CD4-positive, alpha-beta T cell treated with Interleukin-15 for 4 hours (primary cell): ENCODE measurements around the gene PKIG.

Experiments used
- DNase-seq: peaks from one replicate; pipeline ENCODE4 v3.0.0-alpha.2; 2020; ENCODE audit warnings: low spot score

Gene PKIG

DNA sequence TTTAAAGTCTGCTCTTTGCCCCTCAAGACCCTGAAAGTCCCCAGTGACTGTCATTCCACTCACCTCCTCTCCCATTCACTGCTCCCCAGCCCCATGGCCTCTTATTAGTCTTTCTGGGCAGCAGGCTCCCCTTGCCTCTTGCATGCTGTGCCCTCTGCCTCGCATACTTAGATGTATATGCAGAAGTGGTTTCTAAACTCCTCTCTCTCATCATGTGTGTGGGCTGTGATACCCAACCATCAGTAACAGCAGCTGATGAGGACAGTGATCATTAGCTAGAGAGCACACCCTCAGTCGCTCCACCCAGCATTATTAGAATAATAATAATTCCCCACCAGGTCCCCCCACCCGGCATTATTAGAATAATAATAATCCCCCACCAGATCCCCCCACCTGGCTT lies 14.5 kb downstream of the PKIG start:
- DNase-seq, result no peak

GRCh38 chr20:44597516-44597915 lies 15.1 kb downstream of the PKIG start:
- no peak for DNase-seq

- DNase-seq, result no peak
These were observed 15.6 kb downstream of the PKIG start for GRCh38 chr20:44597930-44598329.

- DNase-seq, result no peak
These were observed 16.3 kb downstream of the PKIG start for GRCh38 chr20:44598423-44599305.

GRCh38 chr20:44599715-44600114 lies 17.3 kb downstream of the PKIG start:
- DNase-seq, result no peak

DNA sequence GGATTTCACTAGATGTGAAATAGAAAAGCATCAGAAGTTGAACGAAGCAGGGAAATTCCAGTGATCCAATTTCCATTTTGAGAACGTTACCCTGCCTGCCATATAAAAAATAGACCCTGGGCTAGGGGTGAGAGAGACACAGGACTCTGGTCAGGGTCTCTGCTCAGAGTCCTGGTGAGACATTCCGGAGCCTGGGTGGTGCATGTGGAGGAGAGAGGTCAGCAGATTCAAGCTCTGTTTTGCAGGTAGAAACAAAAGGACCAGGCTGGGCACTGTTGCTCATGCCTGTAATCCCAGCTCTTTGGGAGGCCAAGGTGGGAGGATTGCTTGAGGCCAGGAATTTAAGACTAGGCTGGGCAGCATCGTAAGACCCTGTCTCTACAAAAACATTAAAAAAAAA lies 17.9 kb downstream of the PKIG start:
- DNase-seq, result no peak

- no peak for DNase-seq
These were observed 18.4 kb downstream of the PKIG start for GRCh38 chr20:44600758-44601201.

DNA sequence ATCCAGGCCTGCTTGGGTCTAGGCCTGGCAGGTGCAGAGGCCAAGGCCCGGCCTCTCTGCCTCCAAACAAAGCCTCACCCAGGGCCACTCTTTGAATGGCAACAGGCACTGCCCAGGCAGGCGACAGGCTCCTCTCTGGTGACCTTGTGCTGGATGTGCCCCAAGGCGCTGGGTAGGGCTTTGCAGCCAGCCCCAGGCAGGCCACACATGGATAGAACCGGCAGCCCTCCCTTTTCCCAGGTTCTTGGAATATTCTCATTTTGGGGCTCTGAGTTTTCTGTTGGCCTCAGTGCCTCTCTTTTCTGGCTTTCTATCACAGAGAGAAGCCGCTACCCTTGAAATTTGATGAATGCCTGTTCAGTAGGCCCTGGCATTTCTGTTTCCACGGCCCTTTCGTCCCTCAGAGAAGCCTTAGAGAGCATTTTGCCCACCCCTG lies 18.9 kb downstream of the PKIG start:
- DNase-seq, result no peak

GRCh38 chr20:44601801-44602204 lies 19.4 kb downstream of the PKIG start:
- no peak for DNase-seq

DNA sequence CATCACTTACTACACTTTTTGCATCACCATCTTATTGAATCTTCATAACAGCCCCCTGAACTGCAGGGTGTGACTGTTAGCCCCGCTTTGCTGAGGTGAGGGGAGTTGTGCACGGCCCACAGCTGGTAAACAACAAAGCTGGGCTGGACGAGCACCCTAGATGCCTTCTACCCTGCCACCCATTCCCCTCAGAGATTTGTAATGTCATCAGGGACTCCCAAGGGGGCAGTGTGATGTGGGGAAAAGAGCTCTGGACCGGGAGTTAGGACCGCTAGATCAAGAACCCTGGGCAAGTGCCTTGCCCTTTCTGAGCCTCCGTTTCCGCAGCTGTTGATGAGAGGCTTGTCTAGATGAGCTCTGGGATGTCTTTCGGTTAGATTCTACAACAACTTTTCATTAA lies 20.9 kb downstream of the PKIG start:
- DNase-seq, result no peak

DNA sequence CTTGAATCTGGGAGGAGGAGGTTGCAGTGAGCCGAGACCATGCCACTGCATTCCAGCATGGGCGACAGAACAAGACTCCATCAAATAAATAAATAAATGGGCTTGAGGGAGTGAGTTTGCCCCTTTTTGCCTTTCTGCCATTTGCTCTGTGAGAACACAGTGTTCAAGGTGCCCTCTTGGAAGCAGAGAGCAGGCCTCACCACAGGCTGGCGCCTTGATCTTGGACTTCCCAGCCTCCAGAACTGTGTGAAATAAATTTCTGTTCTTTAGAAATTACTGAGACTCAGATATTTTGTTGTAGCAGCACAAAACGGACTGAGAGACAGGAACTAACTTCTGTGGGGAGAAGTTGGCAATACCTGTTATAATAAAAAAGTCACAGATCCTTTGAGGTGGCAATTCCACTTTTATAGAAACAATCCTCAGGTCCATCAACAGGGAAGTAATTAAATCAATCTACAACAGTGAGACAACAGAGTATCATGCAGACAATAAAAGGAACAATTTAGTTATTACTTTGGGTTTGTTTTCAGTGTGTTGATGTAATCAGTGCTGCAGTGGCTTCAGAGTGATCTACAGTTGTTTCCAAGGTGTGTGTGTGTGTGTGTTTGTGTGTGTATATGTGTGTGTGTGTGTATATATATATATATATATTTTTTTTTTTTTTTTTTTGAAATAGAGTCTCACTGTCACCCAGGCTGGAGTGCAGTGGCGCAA lies 24.5 kb downstream of the PKIG start:
- no peak for DNase-seq

DNA sequence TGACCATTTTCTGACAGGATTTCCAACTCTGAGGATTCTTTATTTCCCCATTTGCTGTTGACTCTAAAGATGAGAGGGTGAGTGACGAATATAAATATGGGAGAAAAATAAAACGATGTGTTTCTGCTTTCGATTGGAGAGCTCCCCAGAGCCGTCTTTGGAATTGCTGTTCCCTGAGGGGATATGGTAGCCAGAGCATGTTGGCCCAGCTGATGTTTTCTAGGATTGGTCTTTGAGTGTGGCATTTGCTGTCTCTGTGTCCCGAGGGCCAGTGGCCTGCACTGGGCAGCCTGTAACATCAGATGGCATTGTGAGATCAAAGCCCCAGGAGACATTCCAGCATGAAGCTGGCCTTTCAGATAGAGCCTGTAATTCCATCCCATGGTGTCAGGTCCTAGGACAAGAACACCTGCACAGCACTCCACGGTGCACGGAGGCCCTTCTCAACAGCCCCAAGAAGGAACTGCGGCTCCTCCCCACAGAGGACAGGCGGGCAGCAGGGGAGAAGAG lies 26.7 kb downstream of the PKIG start:
- no peak for DNase-seq

DNA sequence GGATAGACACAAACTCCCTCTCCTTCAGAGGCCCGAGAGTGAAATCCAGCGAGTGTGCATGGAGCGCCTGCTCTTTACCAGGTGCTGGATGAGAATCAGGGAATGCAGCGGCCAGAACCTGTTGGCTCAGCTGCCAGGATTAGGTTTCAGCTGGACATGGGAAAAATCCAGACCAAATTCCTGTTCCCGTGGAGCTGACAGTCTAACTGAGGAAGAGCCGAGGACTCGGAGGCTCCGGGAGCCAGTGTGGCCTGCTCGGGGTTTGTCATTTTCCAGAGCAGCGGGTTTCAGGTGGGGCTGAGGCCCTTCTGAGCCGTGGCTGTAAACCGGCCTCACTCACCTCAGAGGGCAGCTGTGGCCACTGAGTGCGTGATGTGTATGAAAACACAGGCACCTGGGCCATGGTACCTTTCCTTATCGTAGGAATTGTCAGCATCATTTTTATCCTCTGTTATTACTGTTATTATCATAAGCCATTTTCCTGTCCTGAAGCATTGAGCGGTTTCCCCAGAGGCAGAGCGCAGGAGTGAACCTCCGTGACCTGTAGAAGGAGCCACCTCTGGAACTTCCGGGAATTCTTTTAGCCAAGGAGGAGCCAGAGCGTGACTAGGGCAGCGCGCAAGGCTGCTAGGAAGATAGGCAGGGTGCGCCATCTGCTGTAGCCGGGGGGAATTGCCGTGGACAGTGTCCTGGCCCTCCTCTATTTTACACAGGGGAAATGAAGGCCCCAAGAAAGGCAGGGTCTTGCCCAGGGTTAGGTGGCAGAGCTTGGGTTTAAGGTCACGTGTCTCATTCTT lies 27.3 kb downstream of the PKIG start:
- DNase-seq, result peak; percentile 81

GRCh38 chr20:44610313-44610962 lies 28.1 kb downstream of the PKIG start:
- peak; percentile 22 for DNase-seq

- DNase-seq, result no peak
These were observed 31.2 kb downstream of the PKIG start for GRCh38 chr20:44613575-44613974.

DNA sequence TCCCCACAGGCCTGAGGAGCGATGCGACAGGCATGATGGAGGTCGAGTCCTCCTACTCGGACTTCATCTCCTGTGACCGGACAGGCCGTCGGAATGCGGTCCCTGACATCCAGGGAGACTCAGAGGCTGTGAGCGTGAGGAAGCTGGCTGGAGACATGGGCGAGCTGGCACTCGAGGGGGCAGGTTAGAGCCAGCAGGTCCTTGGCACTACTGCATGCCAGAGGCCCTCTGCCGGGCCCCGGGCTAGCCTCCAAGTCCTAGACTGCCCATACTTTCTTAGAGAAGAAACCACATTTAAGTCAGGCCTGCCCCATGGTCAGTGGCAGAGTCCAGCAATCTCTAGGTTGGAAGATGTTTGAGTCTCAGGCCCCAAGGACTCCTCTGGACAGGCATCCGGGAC lies 32.1 kb downstream of the PKIG start:
- no peak for DNase-seq

DNA sequence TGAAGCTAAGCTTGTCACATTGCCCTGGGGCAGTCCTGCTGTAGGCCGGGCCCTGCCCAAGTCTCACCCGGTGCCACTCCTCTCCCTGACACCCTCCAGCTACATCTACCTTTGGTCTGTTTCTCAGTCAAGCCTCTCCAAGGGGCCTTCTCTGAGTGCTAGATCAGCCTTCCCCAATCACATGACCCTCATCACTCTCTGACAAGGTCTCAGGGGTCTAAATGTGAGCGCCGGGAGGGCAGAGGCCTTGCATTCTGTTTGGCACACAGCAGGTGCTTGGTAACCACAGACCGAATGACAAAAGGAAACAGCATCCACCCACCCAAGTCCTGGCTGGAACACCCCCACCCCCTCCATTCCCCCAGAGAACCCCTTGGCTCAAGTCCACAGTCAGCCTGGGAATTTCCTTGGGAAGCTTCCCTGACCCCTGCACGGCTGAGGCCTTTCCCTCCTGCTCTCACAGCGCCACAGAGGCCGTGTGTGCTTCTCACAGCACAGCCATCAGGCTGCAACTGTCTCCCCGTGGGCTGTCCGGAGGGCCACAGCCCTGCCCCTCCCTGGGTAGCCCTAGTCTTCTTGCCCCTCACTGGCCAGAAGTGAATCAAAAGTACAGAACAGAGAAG lies 32.9 kb downstream of the PKIG start:
- DNase-seq, result no peak

DNA sequence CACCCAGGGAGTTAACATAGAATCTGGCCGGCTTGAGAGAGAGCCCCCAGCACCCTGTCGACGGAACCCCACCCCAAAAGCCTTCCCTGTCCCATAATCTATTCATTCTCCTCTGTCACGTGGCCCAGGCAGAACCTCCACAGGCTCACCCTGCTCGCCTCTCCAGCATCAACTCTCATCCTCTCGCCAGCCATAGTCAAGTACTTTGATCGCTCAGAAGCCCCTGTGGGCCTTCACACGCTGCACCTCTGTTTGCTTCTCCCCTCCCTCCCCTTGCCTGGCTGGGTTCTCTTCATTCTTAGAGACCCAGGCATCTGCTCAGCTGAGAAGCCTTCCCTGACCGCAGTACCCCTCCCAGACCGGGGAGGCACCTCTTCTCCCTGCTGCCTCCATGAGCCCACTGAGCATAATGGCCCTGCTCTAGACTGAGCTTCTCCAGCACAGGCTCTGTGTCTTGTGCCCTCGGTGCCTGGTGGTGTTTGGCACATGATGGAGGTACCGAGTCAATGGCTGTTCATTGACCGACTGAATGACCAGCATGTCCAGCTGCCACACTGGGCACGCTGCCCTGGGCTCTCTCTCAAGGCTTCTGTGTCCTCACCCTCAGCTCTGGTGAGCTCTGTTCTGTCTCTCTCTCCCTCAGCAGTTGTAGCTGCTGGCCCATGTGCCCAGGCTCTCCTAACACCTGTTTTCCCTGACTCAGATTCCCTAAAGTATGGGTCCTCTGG lies 33.7 kb downstream of the PKIG start:
- no peak for DNase-seq

DNA sequence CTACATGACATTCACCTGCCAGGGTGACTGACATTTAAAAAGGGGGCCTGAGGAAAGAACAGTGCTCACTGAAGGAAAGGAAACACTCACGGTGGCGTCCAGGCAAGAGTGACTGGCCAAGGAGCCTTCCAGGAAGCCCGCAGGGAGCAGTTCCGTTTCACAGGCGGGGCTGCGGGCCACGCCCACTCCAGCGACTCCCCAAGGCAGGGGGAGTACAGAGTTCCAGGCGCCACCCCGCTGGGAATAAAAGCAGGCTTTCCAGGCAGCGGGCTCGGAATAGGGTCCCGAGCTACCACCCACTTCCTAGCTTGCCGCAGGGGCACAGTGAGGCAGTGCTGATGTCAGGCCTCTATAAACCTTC lies 34.2 kb downstream of the PKIG start:
- DNase-seq, result no peak

GRCh38 chr20:44618318-44618731 lies 35.9 kb downstream of the PKIG start:
- peak; percentile 31 for DNase-seq

- no peak for DNase-seq
These were observed 36.9 kb downstream of the PKIG start for GRCh38 chr20:44619294-44619693.
